ENCODE measurements around the gene C19orf25.

GRCh38 chr19:1513499-1514294 lies 34.7 kb upstream of the C19orf25 start:
- TF ChIP-seq CTCF (IDR thresholded peaks at IDR 0.05): peak; percentile 69 to 78 (median 71)
- TF ChIP-seq POLR2A (IDR thresholded peaks at IDR 0.05): no peak

Measured in right lobe of liver (tissue), 4 donors.